Lower leg skin (tissue), 4 donors: ENCODE data around the gene TMEM119. TPM values are rescaled to one million over a fixed set of nuclear protein-coding genes. Genes with fewer than 3 reads are reported as not detected.

Source experiments
- DNase-seq, 2 donors: peaks; one replicate each; pipeline ENCODE4 v3.0.0-alpha.2; 2019; ENCODE audit warnings: low spot score in 2 of 2
- H3K4me3 ChIP-seq: fragments of 200-600 bp; sonication (generic); 2 replicates; pipeline ENCODE4 v1.5.1; 2017; ENCODE audit warnings: mild to moderate bottlenecking, low read depth; ENCODE audit not compliant: poor library complexity, severe bottlenecking
- POLR2A ChIP-seq, 2 donors: fragments of 450-650 bp; IDR thresholded peaks; one replicate each; pipeline ENCODE4 v1.6.1; 2016 to 2017; ENCODE audit warnings: antibody characterized with exemption in 2 of 2, mild to moderate bottlenecking in 1 of 2, moderate library complexity in 1 of 2
- whole genome bisulfite sequencing, 2 donors: methylation state at CpG; one replicate each; pipeline ENCODE4 v1.1.5; 2018; 5-methylcytosine and 5-hydroxymethylcytosine counted together
- intact Hi-C: fragments of 100-400 bp; cut with DNase I; formaldehyde crosslinking; loops from one replicate; pipeline ENCODE4 v1.15.0; 2023; ENCODE audit warnings: low total_unique reads
- total RNA-seq, 4 donors: library from RNA; depleted of rRNA; stranded (reverse); fragments of >200 nt; gene quantifications; one replicate each; pipeline ENCODE4 v1.1.0, GENCODE V29; 2016
- TF ChIP-seq, protein P1 (sequence below), 3 donors: fragments of 450-650 bp; IDR thresholded peaks; one replicate each; pipeline ENCODE4 v1.5.1; 2016; ENCODE audit warnings: antibody characterized with exemption in 3 of 3, mild to moderate bottlenecking in 3 of 3, moderate library complexity in 2 of 3

The TMEM119 gene
- total RNA-seq, 4 donors from 2014 or later, result 0.34 to 10.3 (median 1.4) TPM

DNA sequence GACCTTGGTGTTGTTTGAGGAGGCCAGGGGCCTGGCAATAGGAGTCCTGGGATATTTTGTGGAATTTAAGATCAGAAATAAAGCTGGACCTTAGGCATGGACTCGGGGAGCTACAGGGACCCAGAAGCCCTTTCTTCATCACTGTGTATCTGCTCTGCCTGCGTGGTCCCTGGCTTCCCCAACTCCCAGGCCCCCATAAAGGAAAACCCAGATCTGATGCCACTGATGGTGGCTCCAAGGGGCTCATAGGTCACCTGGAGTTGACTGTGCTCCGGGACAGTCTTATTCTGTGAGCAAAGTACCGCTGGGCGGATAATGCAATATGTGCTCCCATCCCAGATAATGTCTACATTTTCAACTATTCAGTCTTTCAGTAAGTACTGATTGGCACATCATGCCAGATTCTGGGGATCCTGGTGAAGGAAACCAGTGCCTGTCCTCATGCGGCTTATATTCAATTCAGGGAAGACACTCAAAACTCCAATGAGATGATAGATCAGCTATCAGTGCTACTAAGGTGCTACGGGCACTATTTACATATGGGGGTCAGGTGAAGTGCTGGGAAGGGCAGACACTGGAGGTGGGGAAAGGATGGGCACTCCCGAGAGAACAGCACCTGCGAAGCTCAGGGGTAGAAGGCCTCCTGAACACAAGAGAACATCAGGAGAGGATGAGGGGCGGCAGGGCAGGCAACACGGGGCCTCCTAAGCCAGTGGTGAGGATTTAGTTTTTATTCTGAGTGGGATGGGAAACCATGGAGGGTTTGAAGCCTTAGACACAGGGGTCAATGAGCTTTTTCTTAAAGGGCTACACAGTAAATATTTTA is 41.3 kb upstream of the TMEM119 start:
- no peak overlapping the region for H3K4me3 ChIP-seq
- WGBS, 2 donors, result 90 to 93% methylated on average over 11 of the region's 11 CpGs
- DNase-seq, result peak in 1 of 2 donors; percentile 74
- intact Hi-C loops, result no loop called here
- TF ChIP-seq POLR2A (IDR thresholded peaks at IDR 0.05), result no peak
- TF ChIP-seq, protein P1, sequence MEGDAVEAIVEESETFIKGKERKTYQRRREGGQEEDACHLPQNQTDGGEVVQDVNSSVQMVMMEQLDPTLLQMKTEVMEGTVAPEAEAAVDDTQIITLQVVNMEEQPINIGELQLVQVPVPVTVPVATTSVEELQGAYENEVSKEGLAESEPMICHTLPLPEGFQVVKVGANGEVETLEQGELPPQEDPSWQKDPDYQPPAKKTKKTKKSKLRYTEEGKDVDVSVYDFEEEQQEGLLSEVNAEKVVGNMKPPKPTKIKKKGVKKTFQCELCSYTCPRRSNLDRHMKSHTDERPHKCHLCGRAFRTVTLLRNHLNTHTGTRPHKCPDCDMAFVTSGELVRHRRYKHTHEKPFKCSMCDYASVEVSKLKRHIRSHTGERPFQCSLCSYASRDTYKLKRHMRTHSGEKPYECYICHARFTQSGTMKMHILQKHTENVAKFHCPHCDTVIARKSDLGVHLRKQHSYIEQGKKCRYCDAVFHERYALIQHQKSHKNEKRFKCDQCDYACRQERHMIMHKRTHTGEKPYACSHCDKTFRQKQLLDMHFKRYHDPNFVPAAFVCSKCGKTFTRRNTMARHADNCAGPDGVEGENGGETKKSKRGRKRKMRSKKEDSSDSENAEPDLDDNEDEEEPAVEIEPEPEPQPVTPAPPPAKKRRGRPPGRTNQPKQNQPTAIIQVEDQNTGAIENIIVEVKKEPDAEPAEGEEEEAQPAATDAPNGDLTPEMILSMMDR (IDR thresholded peaks at IDR 0.05), result no peak

DNA sequence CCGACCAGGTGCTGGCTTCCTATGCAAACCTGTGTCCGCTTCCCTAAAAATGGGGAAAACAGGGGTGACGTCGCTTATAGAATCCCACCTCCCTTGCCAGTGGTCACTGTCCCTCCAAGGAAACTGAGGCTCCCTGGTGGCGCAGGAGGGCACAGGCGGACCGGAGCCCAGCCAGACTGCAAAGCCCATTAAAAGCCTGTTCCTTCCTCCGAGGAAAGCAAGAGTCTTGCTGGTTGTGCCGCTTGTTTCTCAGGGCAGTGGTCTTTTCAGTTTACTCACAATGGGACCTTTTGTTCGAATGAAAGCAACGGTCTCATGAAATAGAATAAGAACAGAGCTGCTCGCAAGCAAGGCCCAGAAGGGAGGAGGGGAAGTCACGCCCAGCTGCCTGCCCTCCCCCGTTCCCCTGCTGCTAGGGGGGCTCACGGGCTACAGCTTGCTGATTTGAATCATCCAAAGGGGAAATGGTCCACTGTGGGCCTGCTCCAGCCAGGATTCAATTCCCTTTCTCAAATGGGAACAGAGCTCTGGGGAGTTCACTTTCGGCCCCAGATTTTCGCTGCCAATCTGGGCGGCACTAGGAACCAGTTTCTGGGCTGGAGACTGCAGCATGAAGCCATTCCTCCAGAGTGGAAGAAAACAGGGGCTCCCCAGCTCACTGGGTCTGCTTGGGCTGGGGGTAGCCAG is 40.4 kb upstream of the TMEM119 start:
- TF ChIP-seq POLR2A (IDR thresholded peaks at IDR 0.05), result no peak
- TF ChIP-seq, protein P1 (IDR thresholded peaks at IDR 0.05), result no peak
- intact Hi-C loops, result no loop called here
- WGBS, 2 donors, result 27 to 34% methylated on average over 18 of the region's 18 CpGs
- H3K4me3 ChIP-seq, result no peak overlapping the region
- DNase-seq, result peak; percentile 42 to 83

DNA sequence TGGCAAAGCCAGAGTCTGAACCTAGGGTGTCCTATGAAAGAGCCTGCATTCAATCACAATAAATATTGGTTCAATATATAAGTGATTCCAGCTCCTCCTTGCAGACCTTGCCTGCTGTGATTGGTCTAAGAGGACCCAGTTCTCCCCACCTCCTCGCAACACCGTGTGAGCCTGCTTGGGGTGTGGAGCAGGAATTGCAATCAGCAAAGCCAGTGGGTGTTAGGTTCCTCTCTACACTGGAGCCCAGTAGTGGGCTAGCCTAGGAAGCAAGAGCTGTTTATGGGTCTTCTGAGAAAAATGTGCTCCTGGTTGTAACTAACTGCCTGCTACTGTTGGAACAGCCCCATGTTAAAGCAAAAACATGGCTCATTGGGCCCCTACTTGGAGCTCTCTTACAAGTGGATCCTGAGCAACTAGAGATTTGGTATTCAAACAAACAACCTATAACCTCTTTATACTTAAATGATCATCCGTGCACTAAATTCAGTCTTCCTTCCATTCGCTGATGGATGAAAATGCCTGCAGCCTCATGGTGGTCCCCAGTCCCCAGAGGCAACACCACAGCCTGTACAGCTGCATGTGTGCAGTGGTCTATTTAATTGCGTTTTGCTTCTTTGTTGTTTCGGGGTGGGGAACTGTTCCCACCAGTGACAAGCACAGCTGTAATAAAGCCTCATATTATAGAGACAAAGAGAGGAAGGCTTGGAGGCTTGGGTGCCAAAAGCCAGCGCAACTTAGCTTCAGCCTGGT is 39.5 kb upstream of the TMEM119 start:
- intact Hi-C loops, result no loop called here
- no peak overlapping the region for H3K4me3 ChIP-seq
- WGBS, 2 donors, result 73 to 78% methylated on average over 7 of the region's 7 CpGs
- no peak for TF ChIP-seq POLR2A (IDR thresholded peaks at IDR 0.05)
- TF ChIP-seq, protein P1 (IDR thresholded peaks at IDR 0.05), result no peak
- peak in 1 of 2 donors; percentile 66 for DNase-seq

DNA sequence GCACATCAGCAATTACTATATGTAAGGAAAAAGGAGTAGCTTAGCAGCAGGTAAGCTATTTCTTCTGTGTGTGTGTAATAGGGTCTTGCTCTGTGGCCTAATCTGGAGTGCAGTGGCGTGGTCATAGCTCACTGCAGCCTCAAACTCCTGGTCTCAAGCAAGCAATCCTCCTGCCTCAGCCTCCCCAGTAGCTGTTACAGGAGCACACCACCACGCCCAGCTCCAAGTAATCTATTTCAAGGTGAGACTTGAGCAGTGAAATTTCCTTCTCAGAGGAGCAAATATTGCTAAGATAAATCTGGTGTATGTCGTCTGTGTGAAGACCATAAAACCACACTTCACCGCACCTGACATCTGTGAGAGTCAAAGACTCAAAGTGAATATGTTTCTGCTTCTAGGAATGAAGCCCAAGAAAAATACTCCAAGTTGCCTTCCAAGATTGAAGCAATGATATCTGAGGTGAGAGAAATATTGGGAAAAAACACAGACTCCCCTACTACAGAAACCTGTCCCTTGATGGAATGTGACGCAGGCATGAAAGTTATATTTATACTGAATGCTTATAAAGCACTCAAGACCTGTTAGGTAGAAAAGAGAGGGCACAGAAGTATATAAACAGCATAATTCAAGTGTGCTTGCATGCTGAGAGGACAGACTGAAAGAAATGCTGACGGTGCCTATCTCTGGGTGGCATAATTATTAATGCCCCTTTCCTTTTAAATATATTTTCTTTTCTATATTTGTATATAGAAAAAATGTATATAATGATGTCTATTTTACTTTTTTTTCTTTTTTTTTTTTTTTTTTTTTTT is 38.3 kb upstream of the TMEM119 start:
- peak in 1 of 2 donors; percentile 63 for DNase-seq
- WGBS, 2 donors, result 84 to 86% methylated on average over 6 of the region's 6 CpGs
- H3K4me3 ChIP-seq, result no peak overlapping the region
- TF ChIP-seq POLR2A (IDR thresholded peaks at IDR 0.05), result no peak
- TF ChIP-seq, protein P1 (IDR thresholded peaks at IDR 0.05), result no peak
- intact Hi-C loops, result no loop called here
